K562 (cell line): ENCODE results near the gene MYL4. TPM values are rescaled to one million over a fixed set of nuclear protein-coding genes. Genes with fewer than 3 reads are reported as not detected.

ENCODE experiments used
- ATAC-seq: fragments of 200-7000 bp; cut with Tn5 transposase; 3 replicates; pipeline ENCODE4 v1.9.1; 2020; ENCODE audit warnings: moderate library complexity
- BruUV-seq: library from RNA; stranded (reverse); fragments of 400-500 nt; replicated peaks from 2 replicates; lab custom pipeline; 2021; lab: Mats Ljungman, UMichigan
- CTCF ChIA-PET: fragments of 300-600 bp; formaldehyde crosslinking; extraction: SDS; loops from one replicate; lab custom pipeline; 2021; ENCODE audit warnings: low intra/inter-chr PET ratio; lab: Yijun Ruan, JAX
- POLR2A ChIA-PET: fragments of 300-600, 350-650 bp; sonication (Branson Sonifier 250); formaldehyde crosslinking; extraction: SDS; loops from one replicate; lab custom pipeline; 2021; ENCODE audit warnings: antibody characterized with exemption, inconsistent platforms; lab: Yijun Ruan, JAX
- DNase-seq, 4 experiments: peaks; one replicate each; pipeline versions ENCODE4 v3.0.0 to v3.0.0-alpha.2; 2011 to 2018; ENCODE audit warnings: low spot score in 3 of 4, mixed read lengths in 3 of 4; ENCODE audit errors: extremely low read depth in 1 of 4
- FAIRE-seq: peaks from 2 replicates; lab custom pipeline; 2011; peaks lifted over from hg19 to GRCh38; lab: Jason Lieb, UNC
- H2AFZ ChIP-seq: 2 replicates; pipeline ENCODE4 v1.6.0; 2011; ENCODE audit warnings: low read depth, low read length, control low read depth, inconsistent platforms
- H3K27ac ChIP-seq: fragments of 200-600 bp; 3 replicates; pipeline ENCODE4 v1.8.0; 2011; ENCODE audit warnings: low read depth, mild to moderate bottlenecking, control low read depth, inconsistent platforms, low read length, moderate library complexity, mixed read lengths; ENCODE audit errors: extremely low read depth
- H3K27me3 ChIP-seq, 2 experiments: fragments of 300-600 bp in 1 of 2; 2 replicates in 1 of 2; 3 replicates in 1 of 2; pipeline versions ENCODE4 v1.6.0 to v1.8.0; 2011; ENCODE audit warnings: inconsistent platforms in 2 of 2, low read length in 2 of 2, mild to moderate bottlenecking in 1 of 2, mixed read lengths in 1 of 2, moderate library complexity in 1 of 2; ENCODE audit not compliant: control insufficient read depth in 2 of 2, insufficient read depth in 2 of 2
- H3K36me3 ChIP-seq: fragments of 300-600 bp; 3 replicates; pipeline ENCODE4 v1.8.0; 2011; ENCODE audit warnings: mild to moderate bottlenecking, low read length, inconsistent platforms; ENCODE audit not compliant: control insufficient read depth, insufficient read depth
- H3K4me1 ChIP-seq, 2 experiments: fragments of 200-600 bp in 1 of 2; replicated peaks in 1 of 2; 2 replicates in 1 of 2; 3 replicates in 1 of 2; pipeline versions ENCODE4 v1.5.1 to v1.8.0; 2011; ENCODE audit warnings: inconsistent platforms in 2 of 2, low read length in 2 of 2, mild to moderate bottlenecking in 1 of 2, mixed read lengths in 1 of 2, moderate library complexity in 1 of 2; ENCODE audit not compliant: control insufficient read depth in 2 of 2, insufficient read depth in 2 of 2
- H3K4me2 ChIP-seq: 2 replicates; pipeline ENCODE4 v1.6.1; 2011; ENCODE audit warnings: low read length, control low read depth, inconsistent platforms, mixed read lengths; ENCODE audit not compliant: insufficient read depth
- H3K4me3 ChIP-seq: fragments of 200-600 bp; sonication (generic), shearing (Covaris generic); 2 replicates; pipeline ENCODE4 v1.5.1; 2016; ENCODE audit warnings: control low read depth, inconsistent platforms
- H3K79me2 ChIP-seq: fragments of 200-600 bp; 3 replicates; pipeline ENCODE4 v1.8.0; 2011; ENCODE audit warnings: low read length, inconsistent platforms; ENCODE audit not compliant: control insufficient read depth, insufficient read depth
- H3K9ac ChIP-seq, 2 experiments: 2 replicates each; pipeline versions ENCODE4 v1.6.0 to v1.6.1; 2011; ENCODE audit warnings: low read depth in 2 of 2, low read length in 2 of 2, control low read depth in 1 of 2, inconsistent platforms in 1 of 2, mild to moderate bottlenecking in 1 of 2, mixed read lengths in 1 of 2; ENCODE audit not compliant: insufficient read depth in 1 of 2
- H3K9me1 ChIP-seq: one replicate; pipeline ENCODE4 v1.6.0; 2011; ENCODE audit warnings: inconsistent platforms, mild to moderate bottlenecking, low read length, moderate library complexity; ENCODE audit not compliant: control insufficient read depth, insufficient read depth
- H3K9me3 ChIP-seq: replicated peaks from 2 replicates; pipeline ENCODE4 v1.5.1; 2011; ENCODE audit warnings: low read depth, low read length, inconsistent platforms; ENCODE audit not compliant: control insufficient read depth, insufficient read depth
- H4K20me1 ChIP-seq: replicated peaks from 2 replicates; pipeline ENCODE4 v1.6.1; 2011; ENCODE audit warnings: low read length, inconsistent platforms, mixed read lengths; ENCODE audit not compliant: control insufficient read depth, insufficient read depth
- ARID1B ChIP-seq: fragments of 450-650 bp; IDR thresholded peaks from 2 replicates; pipeline ENCODE4 v1.6.1; 2016; ENCODE audit warnings: antibody characterized with exemption, mild to moderate bottlenecking, inconsistent platforms
- CAMTA2 ChIP-seq: fragments of 250-450 bp; sonication (Bioruptor Pico); conservative IDR thresholded peaks from 2 replicates; pipeline ENCODE4 v1.5.1; 2022
- CREB3 ChIP-seq: fragments of 450-650 bp; conservative IDR thresholded peaks from 2 replicates; pipeline ENCODE4 v1.6.1; 2016; ENCODE audit warnings: missing genetic modification characterization, low read depth, mild to moderate bottlenecking, missing compliant biosample characterization, moderate library complexity
- ILK ChIP-seq: fragments of 450-650 bp; IDR thresholded peaks from 2 replicates; pipeline ENCODE4 v1.6.1; 2016; ENCODE audit warnings: missing genetic modification characterization, low read depth, mild to moderate bottlenecking, missing compliant biosample characterization, moderate library complexity, borderline replicate concordance
- MBD1 ChIP-seq: fragments of 250-450 bp; sonication (Bioruptor Pico); IDR thresholded peaks from 2 replicates; pipeline ENCODE4 v1.8.0; 2022; ENCODE audit warnings: inconsistent platforms
- MCM5 ChIP-seq: fragments of 450-650 bp; IDR thresholded peaks from 2 replicates; pipeline ENCODE4 v1.6.1; 2016; ENCODE audit warnings: low read depth
- NFATC3 ChIP-seq: fragments of 450-650 bp; IDR thresholded peaks from 2 replicates; pipeline ENCODE4 v1.6.1; 2017; ENCODE audit warnings: mild to moderate bottlenecking
- NFYB ChIP-seq: IDR thresholded peaks from 2 replicates; pipeline ENCODE4 v1.6.1; 2011; ENCODE audit warnings: mild to moderate bottlenecking, moderate library complexity; ENCODE audit not compliant: insufficient read length; ENCODE audit errors: extremely low read depth
- PHB2 ChIP-seq: fragments of 450-650 bp; IDR thresholded peaks from 2 replicates; pipeline ENCODE4 v1.6.1; 2017; ENCODE audit warnings: low read depth
- SAP30 ChIP-seq: fragments of 200-600 bp; sonication (generic); IDR thresholded peaks from 2 replicates; pipeline ENCODE4 v1.6.1; 2012; ENCODE audit warnings: borderline replicate concordance, low read depth, mild to moderate bottlenecking, moderate library complexity, low read length, control low read depth, inconsistent platforms; ENCODE audit not compliant: insufficient read depth, poor library complexity, severe bottlenecking
- SFPQ ChIP-seq: fragments of 200-400 bp; formaldehyde crosslinking; IDR thresholded peaks from 2 replicates; pipeline ENCODE4 v1.6.1; 2017; ENCODE audit warnings: mild to moderate bottlenecking, low read depth, low read length, moderate library complexity
- SMAD1 ChIP-seq: fragments of 150-350 bp; IDR thresholded peaks from 2 replicates; pipeline ENCODE4 v1.6.1; 2014; ENCODE audit warnings: low read length, low read depth; ENCODE audit not compliant: partially characterized antibody
- SREBF2 ChIP-seq: sonication (generic); formaldehyde crosslinking; IDR thresholded peaks from 2 replicates; pipeline ENCODE4 v1.4.0; 2020; ENCODE audit warnings: mild to moderate bottlenecking, missing genetic modification reagents
- ZNF133 ChIP-seq: fragments of 250-450 bp; sonication (Bioruptor Pico); IDR thresholded peaks from 2 replicates; pipeline ENCODE4 v1.4.0; 2020; ENCODE audit warnings: mild to moderate bottlenecking
- ZNF699 ChIP-seq: fragments of 250-450 bp; sonication (Bioruptor Pico); IDR thresholded peaks from 2 replicates; pipeline ENCODE4 v1.8.0; 2021; ENCODE audit warnings: mild to moderate bottlenecking, moderate library complexity; ENCODE audit not compliant: insufficient replicate concordance
- WGBS: fragments of 100-300 bp; shearing (Covaris generic); methylation state at CpG from one replicate; pipeline ENCODE4 v1.1.6; 2016; ENCODE audit warnings: low coverage, mixed read lengths; ENCODE audit not compliant: insufficient coverage; ENCODE audit errors: missing lambda C conversion rate; 5-methylcytosine and 5-hydroxymethylcytosine counted together
- in situ Hi-C: fragments of 300-500 bp; cut with MboI; formaldehyde crosslinking; loops from 4 replicates; pipeline ENCODE4 v1.15.0; 2018; ENCODE audit warnings: inconsistent platforms, mixed read lengths
- intact Hi-C: fragments of 100-400 bp; cut with micrococcal nuclease; formaldehyde crosslinking; loops from 2 replicates; pipeline ENCODE4 v1.14.2; 2022
- polyA plus RNA-seq, 8 experiments: library from polyadenylated mRNA; depleted of rRNA in 4 of 8; stranded (reverse) in 5 of 8; unstranded in 3 of 8; fragments of >200 nt; fragmentation: Nextera tagmentation in 2 of 8; fragmentation: Illumina TruSeq in 1 of 8; extraction: Ambion mirVana in 2 of 8; extraction: Trizol in 1 of 8; gene quantifications; 2 replicates each; pipeline versions ENCODE4 v1.2.1 to v1.2.3, GENCODE V29; 2011 to 2014; ENCODE audit warnings: inconsistent platforms in 1 of 8, missing spikeins in 1 of 8
- total RNA-seq, 7 experiments: library from RNA; depleted of rRNA in 6 of 7; stranded (reverse); fragments of >200 nt in 6 of 7; fragmentation: Illumina TruSeq in 2 of 7; extraction: Trizol in 2 of 7; gene quantifications; 2 replicates each; pipeline versions ENCODE4 v1.2.1 to v1.2.3, GENCODE V29; 2011 to 2021; ENCODE audit warnings: low replicate concordance in 1 of 7
- TF ChIP-seq, protein P1 (sequence below), 3 experiments: IDR thresholded peaks in 2 of 3; conservative IDR thresholded peaks in 1 of 3; 2 replicates each; pipeline ENCODE4 v1.5.1; 2011 to 2012; ENCODE audit warnings: low read length in 3 of 3, mild to moderate bottlenecking in 3 of 3, control low read depth in 2 of 3, improper control_type of control experiment in 1 of 3, inconsistent platforms in 1 of 3, low read depth in 1 of 3, mixed read lengths in 1 of 3, moderate library complexity in 1 of 3; ENCODE audit not compliant: insufficient read depth in 2 of 3

The MYL4 gene
- total and polyA plus RNA-seq, 9 of the 15 experiments (the other 6 are each of a cell fraction or from before 2014, with no cell fraction given) = 117 to 423 (median 221) TPM

GRCh38 chr17:47246120-47246519, 37.0 kb downstream of the MYL4 start:
- Histone ChIP-seq H3K27me3 (no peaks in the 10 kb centered on the region), H3K4me3 (no peak overlapping the region), H3K9me1 (no peaks in the 10 kb centered on the region), H2AFZ (no peak overlapping the region), H3K36me3 (no peaks in the 10 kb centered on the region), H4K20me1 (no peaks in the 10 kb centered on the region), H3K4me2 (no peak overlapping the region), H3K4me1 (peaks cover 0 to under 1% of the 10 kb centered on the region in 2 experiments; a peak in 3 of 5 replicates), H3K79me2 (no peaks in the 10 kb centered on the region), H3K9me3 (no peaks in the 10 kb centered on the region), H3K27ac (no peak overlapping the region), H3K9ac (no peak overlapping the region)
- intact Hi-C loops (no loop called here), in situ Hi-C loops (no loop called here)
- ATAC-seq (no peak), DNase-seq (no peak), FAIRE-seq (no peak)
- no TSS peak for BruUV-seq
- ChIA-PET POLR2A (interaction anchor here (0.5 kb wide), 1 partner anchor 12 kb away, joined by 4 read pairs; no protein-coding TSS in a partner anchor), CTCF (interaction anchor here (0.6 kb wide), 1 partner anchor 7 kb away, joined by 4 read pairs; no protein-coding TSS in a partner anchor)
- WGBS = 31% methylated on average over 2 of the region's 2 CpGs
- TF ChIP-seq, protein P1, sequence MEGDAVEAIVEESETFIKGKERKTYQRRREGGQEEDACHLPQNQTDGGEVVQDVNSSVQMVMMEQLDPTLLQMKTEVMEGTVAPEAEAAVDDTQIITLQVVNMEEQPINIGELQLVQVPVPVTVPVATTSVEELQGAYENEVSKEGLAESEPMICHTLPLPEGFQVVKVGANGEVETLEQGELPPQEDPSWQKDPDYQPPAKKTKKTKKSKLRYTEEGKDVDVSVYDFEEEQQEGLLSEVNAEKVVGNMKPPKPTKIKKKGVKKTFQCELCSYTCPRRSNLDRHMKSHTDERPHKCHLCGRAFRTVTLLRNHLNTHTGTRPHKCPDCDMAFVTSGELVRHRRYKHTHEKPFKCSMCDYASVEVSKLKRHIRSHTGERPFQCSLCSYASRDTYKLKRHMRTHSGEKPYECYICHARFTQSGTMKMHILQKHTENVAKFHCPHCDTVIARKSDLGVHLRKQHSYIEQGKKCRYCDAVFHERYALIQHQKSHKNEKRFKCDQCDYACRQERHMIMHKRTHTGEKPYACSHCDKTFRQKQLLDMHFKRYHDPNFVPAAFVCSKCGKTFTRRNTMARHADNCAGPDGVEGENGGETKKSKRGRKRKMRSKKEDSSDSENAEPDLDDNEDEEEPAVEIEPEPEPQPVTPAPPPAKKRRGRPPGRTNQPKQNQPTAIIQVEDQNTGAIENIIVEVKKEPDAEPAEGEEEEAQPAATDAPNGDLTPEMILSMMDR (IDR thresholded peaks at IDR 0.05 in 2 of 3, conservative IDR thresholded peaks at IDR 0.05 in 1 of 3; ENCODE audit: insufficient read depth in 2 of 3, low read depth in 1 of 3, low read length in 3 of 3) = no peak
- no peak for TF ChIP-seq ILK
- no peak for TF ChIP-seq MCM5
- TF ChIP-seq ARID1B = no peak
- TF ChIP-seq CAMTA2 (CRISPR knock-in tag) = no peak
- TF ChIP-seq SMAD1 = no peak
- TF ChIP-seq MBD1 = no peak
- no peak for TF ChIP-seq NFYB
- no peak for TF ChIP-seq SAP30
- no peak for TF ChIP-seq NFATC3
- TF ChIP-seq ZNF699 (CRISPR knock-in tag) = no peak
- no peak for TF ChIP-seq SREBF2 (CRISPR knock-in tag)
- TF ChIP-seq PHB2 = no peak
- TF ChIP-seq ZNF133 = no peak
- no peak for TF ChIP-seq SFPQ
- no peak for TF ChIP-seq CREB3
